Measurements from ENCODE around the gene NR2E3. TPM values are rescaled to one million over a fixed set of nuclear protein-coding genes. Genes with fewer than 3 reads are reported as not detected.
"Not testable (repeated sequence)": the region's sequence is repeated elsewhere in the genome, so short reads cannot be mapped to it uniquely, and the experiment has no call there.

The NR2E3 gene
- polyA plus RNA-seq, 1 donor, result 1.0 TPM

GRCh38 chr15:71815301-71815700 is 4.9 kb downstream of the NR2E3 start:
- no peak for DNase-seq

- DNase-seq, result no peak
These were observed 7.0 kb downstream of the NR2E3 start for GRCh38 chr15:71817351-71817750.

DNA sequence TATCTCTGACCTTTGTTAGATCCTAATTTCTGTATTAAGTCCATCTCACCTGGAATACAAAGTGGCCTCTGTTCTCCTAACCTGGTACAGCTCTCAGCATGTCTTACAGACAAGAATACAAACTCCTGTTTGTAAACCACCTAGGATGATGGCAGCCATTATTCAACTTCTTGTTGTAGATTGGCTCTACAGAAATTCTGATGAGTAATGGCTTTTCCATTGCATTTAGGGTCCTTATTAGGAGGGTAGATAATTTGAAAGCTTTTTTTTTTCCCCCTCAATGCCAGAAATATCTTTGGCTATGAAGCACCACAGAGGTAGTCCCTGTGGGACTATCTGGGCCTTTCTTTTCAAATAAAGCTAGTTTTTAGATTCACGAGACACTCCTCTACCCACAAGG is 9.8 kb downstream of the NR2E3 start:
- no peak for DNase-seq

- no peak for DNase-seq
These were observed 11.3 kb downstream of the NR2E3 start for GRCh38 chr15:71821547-71822129.

DNA sequence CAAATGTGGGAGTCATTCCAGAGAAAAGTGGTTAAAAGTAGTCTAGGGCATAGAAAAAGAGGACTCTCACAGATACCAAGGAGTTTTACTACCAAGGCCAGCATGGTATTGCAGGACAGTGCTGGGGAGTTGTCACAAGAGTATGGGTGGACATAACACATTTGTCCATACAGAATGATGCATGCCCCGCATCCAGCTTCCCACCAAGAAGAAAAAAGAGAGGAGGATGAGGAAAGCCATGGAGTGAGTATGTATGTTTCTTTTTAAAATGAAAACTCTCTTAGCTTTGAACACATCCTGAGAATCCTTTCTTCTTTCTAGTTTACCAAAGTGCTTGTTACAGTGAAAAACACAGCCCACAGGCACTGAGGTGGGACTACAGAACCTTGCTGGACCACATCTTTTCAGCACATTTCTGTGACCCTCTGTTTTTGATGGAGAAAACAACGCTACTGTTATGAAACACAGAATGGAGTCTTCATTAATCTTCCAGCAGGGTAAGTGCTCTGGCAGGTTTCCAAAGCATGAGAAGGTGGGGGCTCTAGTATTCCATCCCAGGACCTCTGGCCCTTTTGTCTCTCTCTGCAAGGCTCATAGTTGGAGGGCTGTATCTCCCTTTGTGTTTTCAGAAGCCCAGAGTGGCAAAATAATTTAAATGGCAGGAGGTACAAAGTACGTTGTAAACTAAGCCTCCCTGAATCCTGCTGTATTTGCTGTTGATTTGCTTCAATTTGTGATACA is 12.7 kb downstream of the NR2E3 start:
- DNase-seq, result no peak

DNA sequence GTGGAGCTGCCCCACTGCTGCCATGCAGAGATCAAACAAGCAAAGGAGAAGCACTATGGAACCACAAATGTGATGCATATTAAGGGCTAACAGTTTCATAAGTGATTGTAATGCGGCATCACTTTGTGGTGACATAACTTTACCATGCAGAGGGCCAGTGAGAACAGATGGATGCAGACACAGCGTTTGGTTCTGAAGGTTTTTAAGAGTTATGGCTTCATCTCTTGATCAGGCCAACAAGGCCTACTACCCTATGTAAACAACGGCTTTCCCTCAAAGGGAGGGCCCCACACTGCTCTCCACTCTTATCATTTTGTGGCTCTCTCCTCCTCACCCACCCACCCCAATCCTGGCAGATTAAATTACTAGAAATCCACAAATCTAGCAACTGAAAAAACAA is 13.4 kb downstream of the NR2E3 start:
- no peak for DNase-seq

- DNase-seq, result no peak
These were observed 14.8 kb downstream of the NR2E3 start for GRCh38 chr15:71825021-71825730.

DNA sequence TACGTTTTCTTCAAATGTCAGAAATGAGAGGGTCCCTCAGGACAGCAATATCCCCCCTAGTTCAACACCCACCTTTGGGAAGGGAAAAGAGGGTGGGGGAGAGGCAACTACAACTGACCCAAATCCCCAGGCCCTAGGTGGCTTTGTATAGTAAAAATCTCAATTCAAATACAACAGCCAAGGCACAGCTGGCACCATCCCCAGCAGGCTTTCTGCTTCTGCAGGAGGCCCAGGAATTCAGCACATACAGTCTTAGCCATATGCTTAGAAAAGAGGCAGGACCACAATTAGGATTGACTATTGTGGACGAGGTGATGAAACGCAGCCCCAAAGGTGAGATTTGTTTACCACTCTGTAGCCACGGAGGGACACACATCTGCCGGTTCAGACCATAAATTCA is 15.8 kb downstream of the NR2E3 start:
- DNase-seq, result no peak

- DNase-seq, result no peak
These were observed 20.6 kb downstream of the NR2E3 start for GRCh38 chr15:71830981-71831380.

DNA sequence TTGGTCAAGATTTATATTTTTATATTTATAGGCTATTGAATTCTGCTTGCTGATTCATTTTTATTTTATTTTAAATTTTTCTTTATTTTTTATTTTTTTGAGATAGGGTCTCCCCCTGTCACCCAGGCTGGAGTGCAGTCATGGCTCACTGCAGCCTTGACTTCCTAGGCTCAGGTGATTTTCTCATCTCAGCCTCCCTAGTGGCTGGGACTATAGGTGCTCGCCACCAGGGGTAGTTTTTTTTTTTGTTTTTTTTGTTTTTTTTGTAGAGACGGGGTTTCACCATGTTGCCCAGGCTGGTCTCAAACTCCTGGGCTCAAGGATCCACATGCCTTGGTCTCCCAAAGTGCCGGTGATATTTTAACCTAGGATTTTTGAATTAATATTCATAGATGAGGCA is 31.2 kb downstream of the NR2E3 start:
- no peak for DNase-seq

GRCh38 chr15:71844916-71845315 is 34.6 kb downstream of the NR2E3 start:
- no peak for DNase-seq

GRCh38 chr15:71853543-71853942 is 43.2 kb downstream of the NR2E3 start:
- DNase-seq, result no peak

GRCh38 chr15:71858232-71858631 is 47.9 kb downstream of the NR2E3 start:
- not testable (repeated sequence) for DNase-seq
